Activated B cell treated with CpG ODN at 0.5 μM for 24 hours (primary cell): Measurements from ENCODE around the gene CHRNE. TPM values are rescaled to one million over a fixed set of nuclear protein-coding genes. Genes with fewer than 3 reads are reported as not detected.

Experiments used
- ATAC-seq: fragments of 200-7000 bp; cut with Tn5 transposase; one replicate; pipeline ENCODE4 v1.10.0; 2021; ENCODE audit warnings: low read depth, mild to moderate bottlenecking, moderate library complexity
- CTCF ChIA-PET: fragments of 350-600 bp; sonication (Branson Sonifier 250); formaldehyde crosslinking; loops from one replicate; lab custom pipeline; 2021; ENCODE audit warnings: antibody characterized with exemption; lab: Charles Lee
- POLR2A ChIA-PET: fragments of 350-600 bp; sonication (Branson Sonifier 250); formaldehyde crosslinking; loops from one replicate; lab custom pipeline; 2021; ENCODE audit warnings: antibody characterized with exemption; lab: Charles Lee
- DNase-seq: peaks from one replicate; pipeline ENCODE4 v3.0.0; 2022
- H3K27ac Mint-ChIP-seq: one replicate; pipeline ENCODE4 v1.8.0; 2020; ENCODE audit warnings: mixed read lengths
- H3K27me3 Mint-ChIP-seq: one replicate; pipeline ENCODE4 v1.8.0; 2021; ENCODE audit warnings: mixed read lengths
- H3K36me3 Mint-ChIP-seq: one replicate; pipeline ENCODE4 v1.8.0; 2021; ENCODE audit warnings: low read depth, mixed read lengths
- H3K4me1 Mint-ChIP-seq: one replicate; pipeline ENCODE4 v1.8.0; 2021; ENCODE audit warnings: mixed read lengths
- H3K4me3 Mint-ChIP-seq: one replicate; pipeline ENCODE4 v1.8.0; 2020; ENCODE audit warnings: mild to moderate bottlenecking, mixed read lengths
- H3K9me3 Mint-ChIP-seq: one replicate; pipeline ENCODE4 v1.8.0; 2020; ENCODE audit warnings: mixed read lengths
- intact Hi-C: fragments of 100-400 bp; cut with micrococcal nuclease; formaldehyde crosslinking; loops from one replicate; pipeline ENCODE4 v1.15.1; 2024
- total RNA-seq: library from RNA; stranded (reverse); gene quantifications from 2 replicates; pipeline ENCODE4 v1.2.3, GENCODE V29; 2022
- TF ChIP-seq, protein P1 (sequence below): fragments of 200-600 bp; IDR thresholded peaks from one replicate; pipeline ENCODE4 v1.8.0; 2022; ENCODE audit warnings: antibody characterized with exemption, mild to moderate bottlenecking

Gene CHRNE
- total RNA-seq, 1 donor from 2014 or later = 0.38 TPM

DNA sequence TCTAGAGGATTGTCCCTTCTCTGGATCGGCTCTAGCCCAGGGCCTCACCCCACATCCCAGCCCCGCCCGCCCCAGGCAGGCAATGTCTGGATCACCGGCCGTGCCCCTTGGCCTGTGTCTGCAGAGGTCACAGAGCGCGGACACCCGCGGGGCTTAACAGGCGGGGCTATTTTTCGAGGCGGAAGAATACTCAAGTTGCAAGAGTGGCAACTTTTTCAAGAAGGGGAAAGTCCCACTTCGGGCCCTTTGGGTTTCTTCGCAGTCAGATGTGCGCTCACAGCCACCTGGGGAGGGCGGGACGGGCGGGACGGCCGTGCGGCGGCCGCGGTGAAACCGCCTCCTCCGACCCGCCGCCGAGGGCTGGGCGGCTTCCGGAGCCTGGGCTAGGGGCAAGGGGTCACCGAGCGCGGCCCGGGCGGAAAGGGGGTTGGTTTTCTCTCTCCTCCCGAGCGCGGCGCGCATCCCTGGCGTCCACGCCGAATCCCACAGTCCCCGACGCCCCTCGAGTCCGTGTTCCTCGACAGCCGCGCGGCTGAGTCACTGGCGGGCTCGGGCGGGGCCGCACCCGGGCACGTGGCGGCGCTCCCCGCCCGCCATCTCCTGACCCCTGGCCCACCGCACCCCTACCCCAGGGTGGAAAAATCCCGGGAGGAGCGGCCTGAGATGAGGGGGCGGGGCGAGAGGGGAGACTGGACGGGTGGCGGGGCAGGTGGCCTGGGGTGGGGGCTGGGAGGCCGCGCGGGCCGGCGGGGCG lies 46.6 kb upstream of the CHRNE start:
- intact Hi-C loops = loop anchor here (1.0 to 10.0 kb wide), 13 partner anchors 9 to 1037 kb away; partner anchors contain the start of genes ARRB2, ATP2A3, CAMTA2 and INCA1
- POLR2A ChIA-PET = interaction anchor here (1.0 to 12.1 kb wide), 15 partner anchors 8 to 129 kb away, joined by 3 to 391 read pairs (median 9); partner anchors contain the start of genes CAMTA2, GP1BA, INCA1 and KIF1C

DNA sequence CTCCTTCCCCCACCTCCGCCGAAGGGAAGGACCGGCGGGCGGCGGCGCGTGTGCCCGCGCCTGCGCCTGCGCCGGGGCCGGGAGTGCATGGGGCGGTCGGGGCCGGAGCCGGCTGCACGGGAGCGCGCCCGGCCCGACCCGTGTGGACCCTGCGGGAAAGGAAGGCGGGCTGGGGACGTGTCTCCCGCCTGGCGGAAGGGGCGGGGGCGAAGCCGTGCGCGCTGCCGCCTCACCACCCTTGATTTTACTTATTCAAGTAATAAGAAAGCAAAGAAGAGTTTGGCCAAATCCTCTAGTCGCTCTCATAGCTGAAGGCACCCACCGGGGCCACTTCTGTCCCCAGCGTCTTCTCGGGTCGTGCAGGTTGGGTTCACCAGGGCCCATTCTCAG lies 46.0 kb upstream of the CHRNE start:
- Mint-ChIP-seq H3K27me3 (peaks cover 2% of the 10 kb centered on the region), H3K4me3 (peak overlapping the region; percentile 100), H3K4me1 (peaks cover 44% of the 10 kb centered on the region), H3K36me3 (peaks cover 38% of the 10 kb centered on the region), H3K27ac (peak overlapping the region; percentile 100), H3K9me3 (no peaks in the 10 kb centered on the region)
- ATAC-seq (peak; percentile 45), DNase-seq (peak; percentile 74)
- TF ChIP-seq, protein P1, sequence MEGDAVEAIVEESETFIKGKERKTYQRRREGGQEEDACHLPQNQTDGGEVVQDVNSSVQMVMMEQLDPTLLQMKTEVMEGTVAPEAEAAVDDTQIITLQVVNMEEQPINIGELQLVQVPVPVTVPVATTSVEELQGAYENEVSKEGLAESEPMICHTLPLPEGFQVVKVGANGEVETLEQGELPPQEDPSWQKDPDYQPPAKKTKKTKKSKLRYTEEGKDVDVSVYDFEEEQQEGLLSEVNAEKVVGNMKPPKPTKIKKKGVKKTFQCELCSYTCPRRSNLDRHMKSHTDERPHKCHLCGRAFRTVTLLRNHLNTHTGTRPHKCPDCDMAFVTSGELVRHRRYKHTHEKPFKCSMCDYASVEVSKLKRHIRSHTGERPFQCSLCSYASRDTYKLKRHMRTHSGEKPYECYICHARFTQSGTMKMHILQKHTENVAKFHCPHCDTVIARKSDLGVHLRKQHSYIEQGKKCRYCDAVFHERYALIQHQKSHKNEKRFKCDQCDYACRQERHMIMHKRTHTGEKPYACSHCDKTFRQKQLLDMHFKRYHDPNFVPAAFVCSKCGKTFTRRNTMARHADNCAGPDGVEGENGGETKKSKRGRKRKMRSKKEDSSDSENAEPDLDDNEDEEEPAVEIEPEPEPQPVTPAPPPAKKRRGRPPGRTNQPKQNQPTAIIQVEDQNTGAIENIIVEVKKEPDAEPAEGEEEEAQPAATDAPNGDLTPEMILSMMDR = no peak
- ChIA-PET POLR2A (interaction anchor here (0.6 to 12.1 kb wide), 20 partner anchors 9 to 1303 kb away, joined by 3 to 391 read pairs (median 8); partner anchors contain the start of genes ARRB2, CAMTA2, CHRNE and CYB5D2), CTCF (interaction anchor here (0.8 to 1.5 kb wide), 4 partner anchors 9 to 40 kb away, joined by 3 to 5 read pairs (median 4); partner anchors contain the start of genes CAMTA2, RNF167, SLC25A11 and SPAG7)
- intact Hi-C loops = loop anchor here (1.0 to 10.0 kb wide), 13 partner anchors 9 to 1037 kb away; partner anchors contain the start of genes ARRB2, ATP2A3, CAMTA2 and INCA1

More for the DNA sequence above, 46.6 kb upstream of the CHRNE start:
- TF ChIP-seq, protein P1 = no peak
- peak overlapping the region; percentile 100 for H3K27ac Mint-ChIP-seq
- DNase-seq (peak; percentile 80), ATAC-seq (peak; percentile 36)
- peaks cover 2% of the 10 kb centered on the region for H3K27me3 Mint-ChIP-seq
- peaks cover 32% of the 10 kb centered on the region for H3K36me3 Mint-ChIP-seq
- peaks cover 38% of the 10 kb centered on the region for H3K4me1 Mint-ChIP-seq
- H3K9me3 Mint-ChIP-seq = no peaks in the 10 kb centered on the region
- CTCF ChIA-PET = interaction anchor here (1.4 to 1.5 kb wide), 2 partner anchors 10 to 18 kb away, joined by 3 to 4 read pairs; partner anchors contain the start of genes RNF167, SLC25A11 and SPAG7
- H3K4me3 Mint-ChIP-seq = peak overlapping the region; percentile 100

DNA sequence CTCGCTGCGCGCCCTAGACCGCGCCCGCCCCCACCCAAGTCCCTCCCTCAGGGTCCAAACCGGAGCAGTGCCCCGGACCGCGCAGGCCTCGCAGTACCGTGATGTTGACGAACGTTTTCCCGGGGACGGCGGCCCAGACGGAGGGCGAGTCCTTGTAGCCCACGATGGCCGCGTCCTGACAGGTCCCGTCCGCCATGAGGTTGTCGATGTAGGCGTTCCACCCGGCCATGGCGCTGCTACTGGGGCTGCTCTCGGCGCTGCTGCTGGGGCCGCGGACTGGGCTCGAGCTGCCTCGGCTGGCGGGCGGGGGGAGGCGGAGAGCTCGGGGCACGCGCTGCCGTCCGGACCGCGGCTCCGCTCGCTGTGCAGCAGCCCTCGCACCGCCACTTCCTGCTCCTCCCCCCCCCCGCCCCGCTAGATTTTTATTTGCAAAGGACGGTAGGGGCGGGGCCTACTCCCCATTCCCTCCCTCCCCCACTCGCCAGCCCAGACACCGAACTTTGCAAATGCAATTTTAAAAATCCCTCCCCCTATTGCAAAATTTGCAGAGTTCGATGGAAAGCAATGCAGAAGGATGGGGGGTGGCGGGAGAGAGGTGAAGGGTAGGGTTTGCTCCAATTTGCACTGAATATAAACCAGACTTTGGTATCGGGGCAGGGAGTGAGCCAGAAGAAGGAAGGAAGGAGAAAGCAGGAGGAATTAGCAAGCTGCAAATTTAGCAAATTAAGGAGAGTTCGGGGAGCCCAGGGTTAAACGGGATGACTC lies 45.5 kb upstream of the CHRNE start, which contains the start of gene PFN1:
TSS of gene PFN1 (minus strand) at position 365 of the 765 bp plus-strand sequence. CDS start at position 229, 136 bp downstream.
- peaks cover 39% of the 10 kb centered on the region for H3K36me3 Mint-ChIP-seq
- ChIA-PET CTCF (interaction anchor here (0.8 to 1.6 kb wide), 5 partner anchors 8 to 39 kb away, joined by 3 to 5 read pairs (median 3); partner anchors contain the start of genes CAMTA2, RNF167, SLC25A11 and SPAG7), POLR2A (interaction anchor here (0.6 to 12.1 kb wide), 24 partner anchors 9 to 1302 kb away, joined by 3 to 391 read pairs (median 6); partner anchors contain the start of genes ARRB2, CAMTA2, CHRNE and CYB5D2)
- H3K4me3 Mint-ChIP-seq = peak within 1 kb of the TSS; percentile 100
- intact Hi-C loops = loop anchor here (2.0 to 10.0 kb wide), 9 partner anchors 40 to 1036 kb away; partner anchors contain the start of genes ARRB2, ATP2A3, MED11 and NUP88
- H3K4me1 Mint-ChIP-seq = peaks cover 50% of the 10 kb centered on the region
- TF ChIP-seq, protein P1 = no peak
- ATAC-seq (peak; percentile 54), DNase-seq (peak; percentile 74)
- no peaks in the 10 kb centered on the region for H3K9me3 Mint-ChIP-seq
- H3K27me3 Mint-ChIP-seq = peaks cover 2% of the 10 kb centered on the region
- peak within 1 kb of the TSS; percentile 100 for H3K27ac Mint-ChIP-seq

DNA sequence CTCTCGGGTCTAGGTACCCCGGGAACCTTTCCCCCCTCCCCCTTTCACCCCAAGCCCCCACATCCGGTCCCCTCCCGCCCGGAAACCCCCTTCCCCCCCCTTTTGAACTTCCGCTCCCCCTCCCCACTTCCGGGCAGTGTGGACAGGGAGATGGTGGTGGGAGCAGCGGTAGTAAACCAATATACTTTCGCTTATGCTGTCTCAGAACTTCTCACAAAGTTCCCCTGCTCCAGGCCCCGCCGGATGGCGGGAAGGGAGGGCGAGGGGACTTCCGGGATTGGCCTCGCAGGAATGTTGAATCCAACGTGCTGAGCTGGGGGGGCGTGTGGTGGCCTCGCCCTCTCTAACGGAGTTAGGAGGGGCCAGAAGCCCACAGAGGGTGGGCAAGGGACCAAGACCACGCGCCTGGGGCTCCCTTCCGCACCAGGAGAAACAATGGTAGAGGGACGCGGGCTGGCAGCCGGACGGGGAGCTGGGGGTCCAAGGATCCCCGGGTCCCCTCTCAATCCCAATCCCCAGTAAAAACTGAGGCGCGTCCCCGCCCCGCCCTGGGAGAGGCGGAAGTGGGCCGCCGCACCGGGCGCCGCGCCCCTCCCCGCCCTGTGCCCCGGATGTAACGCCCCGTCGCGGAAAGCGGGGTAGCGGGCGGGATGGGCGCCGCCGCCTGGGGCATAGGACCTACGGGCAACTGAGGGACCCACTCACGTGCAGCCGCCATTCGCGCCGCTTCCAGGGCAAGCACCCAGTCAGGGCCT lies 44.7 kb upstream of the CHRNE start:
- Mint-ChIP-seq H3K36me3 (peaks cover 46% of the 10 kb centered on the region), H3K9me3 (no peaks in the 10 kb centered on the region), H3K27me3 (peaks cover 2% of the 10 kb centered on the region), H3K27ac (peak overlapping the region; percentile 100), H3K4me3 (peak overlapping the region; percentile 100), H3K4me1 (peaks cover 58% of the 10 kb centered on the region)
- ATAC-seq = peak; percentile 6
- DNase-seq = peak; percentile 66
- CTCF ChIA-PET = interaction anchor here (1.0 to 1.6 kb wide), 3 partner anchors 8 to 39 kb away, joined by 3 to 4 read pairs (median 3); partner anchors contain the start of genes RNF167 and SLC25A11
- TF ChIP-seq, protein P1 = no peak
- intact Hi-C loops = loop anchor here (2.0 to 10.0 kb wide), 9 partner anchors 39 to 1035 kb away; partner anchors contain the start of genes ARRB2, ATP2A3, MED11 and NUP88
- POLR2A ChIA-PET = interaction anchor here (0.6 to 12.1 kb wide), 29 partner anchors 8 to 1033 kb away, joined by 3 to 391 read pairs (median 6); partner anchors contain the start of genes ARRB2, C17orf107, CAMTA2 and CHRNE
